NCI-H2196 (cell line): ENCODE results near the gene TMBIM4.

Experiments used
- DNase-seq: peaks from one replicate; lab custom pipeline; 2025; ENCODE audit not compliant: unreplicated experiment; lab: John Stamatoyannopoulos, UW

TMBIM4 gene

GRCh38 chr12:66103016-66103913 is 66.5 kb downstream of the TMBIM4 start:
- no peak for DNase-seq

DNA sequence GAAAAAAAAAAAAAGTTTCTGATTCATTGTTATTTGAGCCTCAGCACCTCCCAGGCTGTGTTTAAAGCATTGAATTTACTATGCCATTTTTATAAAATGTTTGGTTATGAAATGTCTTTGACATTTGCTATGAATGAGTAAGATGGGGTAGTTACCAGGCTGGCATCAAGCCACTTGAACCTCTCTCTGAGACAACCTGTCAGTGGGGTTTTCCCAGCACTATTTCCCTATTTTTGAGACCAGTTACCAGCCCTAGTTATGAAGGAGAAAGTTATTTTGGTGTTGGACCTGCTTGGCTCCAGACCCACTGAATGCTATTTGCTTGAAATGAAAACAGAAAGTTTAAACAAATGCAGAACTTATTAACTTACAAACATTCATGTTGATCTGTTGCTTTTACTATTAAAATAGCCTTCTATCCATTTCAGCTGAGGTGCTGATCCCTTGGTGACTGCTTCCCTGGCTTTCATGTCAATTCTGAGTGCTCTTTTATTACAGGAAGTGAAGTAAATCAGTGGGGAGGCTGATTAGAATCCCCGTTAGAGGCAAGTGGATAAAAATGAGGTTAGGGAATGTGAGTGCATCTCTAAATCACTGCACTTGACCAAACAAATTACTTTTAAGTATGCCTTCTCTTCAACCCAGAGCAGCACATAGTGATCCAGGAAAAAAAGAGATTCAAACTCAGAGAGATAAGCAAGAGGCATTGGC is 77.1 kb downstream of the TMBIM4 start:
- DNase-seq = no peak

DNA sequence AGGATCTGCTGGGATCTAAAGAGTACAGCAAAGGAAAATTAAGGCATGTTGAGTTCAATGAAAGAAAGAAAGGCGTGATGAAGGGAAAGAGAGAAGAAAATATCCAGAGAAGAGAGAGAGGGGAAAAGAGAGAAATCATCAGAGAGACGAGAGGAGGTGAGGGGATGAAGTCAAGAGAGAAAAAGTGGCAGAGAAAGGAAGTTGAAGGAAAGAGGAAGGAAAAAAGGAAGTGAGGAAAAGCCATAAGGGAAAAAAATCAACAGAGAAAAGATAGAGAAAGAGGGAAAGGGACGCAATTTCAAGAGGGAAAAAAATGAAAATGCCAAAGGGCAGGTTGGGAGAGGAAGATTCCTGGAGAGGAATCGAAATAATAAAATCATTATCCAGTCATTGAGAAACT is 79.6 kb downstream of the TMBIM4 start:
- no peak for DNase-seq

GRCh38 chr12:66087365-66087943 is 82.3 kb downstream of the TMBIM4 start:
- DNase-seq = peak; percentile 46

- DNase-seq = no peak
These were observed 83.8 kb downstream of the TMBIM4 start for GRCh38 chr12:66085998-66086397.
